Spleen (tissue), 11 donors: ENCODE results near the gene PGAP2. TPM values are rescaled to one million over a fixed set of nuclear protein-coding genes. Genes with fewer than 3 reads are reported as not detected.
A peak's percentile ranks its signal among the peaks of the same experiment; 100 is the strongest.

Source experiments
- DNase-seq: peaks from one replicate; pipeline ENCODE4 v3.0.0-alpha.2; 2020
- H3K27ac ChIP-seq, 8 donors: fragments of 200-600 bp; sonication (generic) in 7 of 8; 1 replicate in 4 of 8; 2 replicates in 4 of 8; pipeline versions ENCODE4 v1.5.0 to v1.8.0; 2016 to 2021; ENCODE audit warnings: inconsistent platforms in 4 of 8, mild to moderate bottlenecking in 4 of 8, moderate library complexity in 1 of 8
- H3K27me3 ChIP-seq, 7 donors: fragments of 200-600 bp; sonication (generic) in 6 of 7; replicated peaks in 1 of 7; 1 replicate in 4 of 7; 2 replicates in 3 of 7; pipeline versions ENCODE4 v1.5.0 to v1.8.0; 2016 to 2021; ENCODE audit warnings: inconsistent platforms in 3 of 7, mild to moderate bottlenecking in 1 of 7
- H3K36me3 ChIP-seq, 6 donors: fragments of 200-600 bp; sonication (generic) in 5 of 6; 1 replicate in 4 of 6; 2 replicates in 2 of 6; pipeline versions ENCODE4 v1.5.0 to v1.8.0; 2016 to 2021; ENCODE audit warnings: inconsistent platforms in 2 of 6
- H3K4me1 ChIP-seq, 6 donors: fragments of 200-600 bp; sonication (generic) in 5 of 6; 1 replicate in 3 of 6; 2 replicates in 3 of 6; pipeline versions ENCODE4 v1.5.0 to v1.8.0; 2016 to 2021; ENCODE audit warnings: inconsistent platforms in 3 of 6
- H3K4me3 ChIP-seq, 8 donors: fragments of 200-600 bp; sonication (generic) in 7 of 8; 1 replicate in 4 of 8; 2 replicates in 4 of 8; pipeline versions ENCODE4 v1.5.0 to v1.8.0; 2016 to 2021; ENCODE audit warnings: inconsistent platforms in 4 of 8, mild to moderate bottlenecking in 4 of 8, moderate library complexity in 2 of 8
- H3K9me3 ChIP-seq, 8 donors: fragments of 200-600 bp; sonication (generic) in 7 of 8; 1 replicate in 4 of 8; 2 replicates in 4 of 8; pipeline versions ENCODE4 v1.5.0 to v1.8.0; 2016 to 2021; ENCODE audit warnings: inconsistent platforms in 4 of 8
- CTCF ChIP-seq, 11 experiments: fragments of 200-600 bp in 7 of 11; fragments of 450-650 bp in 4 of 11; sonication (generic) in 4 of 11; IDR thresholded peaks in 8 of 11; conservative IDR thresholded peaks in 3 of 11; 1 replicate in 7 of 11; 2 replicates in 4 of 11; pipeline versions ENCODE4 v1.4.0 to v1.8.0; 2016 to 2021; ENCODE audit warnings: antibody characterized with exemption in 11 of 11, inconsistent platforms in 4 of 11, mild to moderate bottlenecking in 1 of 11
- POLR2A ChIP-seq, 3 donors: fragments of 450-650 bp; IDR thresholded peaks; one replicate each; pipeline ENCODE4 v1.5.1; 2017; ENCODE audit warnings: antibody characterized with exemption in 3 of 3, mild to moderate bottlenecking in 1 of 3
- POLR2AphosphoS5 ChIP-seq, 3 donors: sonication (generic); formaldehyde crosslinking; IDR thresholded peaks; one replicate each; pipeline ENCODE4 v1.5.1; 2017; ENCODE audit warnings: antibody characterized with exemption in 3 of 3
- WGBS, 5 donors: extraction: QIAGEN DNeasy Blood & Tissue Kit in 3 of 5; methylation state at CpG; one replicate each; pipeline versions ENCODE4 v1.1.5 to v1.1.7; 2013 to 2018; 5-methylcytosine and 5-hydroxymethylcytosine counted together
- intact Hi-C: fragments of 100-400 bp; cut with DNase I; formaldehyde crosslinking; loops from one replicate; pipeline ENCODE4 v1.15.0; 2023; ENCODE audit warnings: low total_unique reads
- polyA plus RNA-seq, 3 donors: library from polyadenylated mRNA; stranded (reverse); fragments of 200-250 nt; gene quantifications; one replicate each; pipeline ENCODE4 v1.2.1, GENCODE V29; 2013
- total RNA-seq, 7 donors: library from RNA; depleted of rRNA in 3 of 7; stranded (reverse); fragments of >200 nt in 3 of 7; fragmentation: NEBNext Ultra II Directional in 4 of 7; extraction: Animal tissue kit (Norgen Biotek cat#: 25700) in 4 of 7; gene quantifications; one replicate each; pipeline versions ENCODE4 v1.1.0 to v1.2.1, GENCODE V29; 2016 to 2021
- donor health status: healthy with polysubstance abuse.
- donor health status: DM: no; HTN: no; CAD: no; lungs with moderate emphysema.
- donor health status: DM: no; HTN: no; CAD: no.
- donor health status: Bipolar disorder and iron deficiency.
- donor health status: healthy.
- donor health status: DM: no; HTN: no; CAD: no.
- donor health status: DM: yes; HTN: yes; CAD: no.

Gene PGAP2
- total and polyA plus RNA-seq, 10 donors = 10.7 to 22.2 (median 15.0) TPM

- DNase-seq = no peak
- Histone ChIP-seq H3K4me3 (peak overlapping the region; percentile 68 to 95 (median 78)), H3K27me3 (no peaks in the 10 kb centered on the region), H3K27ac (peak overlapping the region in 6 of 8 donors; percentile 46 to 100 (median 98)), H3K4me1 (peaks cover 20 to 65% (median 46%) of the 10 kb centered on the region in 6 donors), H3K36me3 (peaks cover 0 to 38% (median 24%) of the 10 kb centered on the region in 6 donors), H3K9me3 (no peaks in the 10 kb centered on the region)
- 28 to 37% (median 34%) methylated on average over 6 of the region's 6 CpGs for WGBS, 5 donors
- intact Hi-C loops = no loop called here
- no peak for TF ChIP-seq POLR2AphosphoS5 (IDR thresholded peaks at IDR 0.05)
- TF ChIP-seq POLR2A (IDR thresholded peaks at IDR 0.05) = no peak
- TF ChIP-seq CTCF (IDR thresholded peaks at IDR 0.05 in 8 of 11, conservative IDR thresholded peaks at IDR 0.05 in 3 of 11) = no peak
These were observed 12.4 kb upstream of the PGAP2 start for GRCh38 chr11:3796002-3796311.

- no peak for DNase-seq
- WGBS, 5 donors = 7 to 17% (median 15%) methylated on average over 14 of the region's 14 CpGs
- intact Hi-C loops = no loop called here
- Histone ChIP-seq H3K36me3 (peaks cover 0 to 35% (median 24%) of the 10 kb centered on the region in 6 donors), H3K4me1 (peaks cover 20 to 61% (median 44%) of the 10 kb centered on the region in 6 donors), H3K4me3 (peak overlapping the region; percentile 68 to 95 (median 78)), H3K9me3 (no peaks in the 10 kb centered on the region), H3K27ac (peak overlapping the region; percentile 96 to 100 (median 98)), H3K27me3 (no peaks in the 10 kb centered on the region)
- TF ChIP-seq CTCF (IDR thresholded peaks at IDR 0.05 in 8 of 11, conservative IDR thresholded peaks at IDR 0.05 in 3 of 11) = no peak
- no peak for TF ChIP-seq POLR2AphosphoS5 (IDR thresholded peaks at IDR 0.05)
- no peak for TF ChIP-seq POLR2A (IDR thresholded peaks at IDR 0.05)
These were observed 12.0 kb upstream of the PGAP2 start for GRCh38 chr11:3796346-3796745.

- H3K36me3 ChIP-seq = peaks cover 0 to 29% (median 23%) of the 10 kb centered on the region in 6 donors
- intact Hi-C loops = no loop called here
- H3K27ac ChIP-seq = peak overlapping the region; percentile 96 to 100 (median 98)
- H3K9me3 ChIP-seq = no peaks in the 10 kb centered on the region
- 0 to 1% (median 0%) methylated on average over 11 to 26 of the region's 26 CpGs for whole genome bisulfite sequencing, 5 donors
- H3K4me1 ChIP-seq = peaks cover 20 to 56% (median 43%) of the 10 kb centered on the region in 6 donors
- DNase-seq = no peak
- TF ChIP-seq POLR2A (IDR thresholded peaks at IDR 0.05) (no peak), POLR2AphosphoS5 (IDR thresholded peaks at IDR 0.05) (no peak), CTCF (IDR thresholded peaks at IDR 0.05 in 8 of 11, conservative IDR thresholded peaks at IDR 0.05 in 3 of 11) (no peak)
- peak overlapping the region; percentile 68 to 95 (median 78) for H3K4me3 ChIP-seq
- no peaks in the 10 kb centered on the region for H3K27me3 ChIP-seq
These were observed 11.5 kb upstream of the PGAP2 start for GRCh38 chr11:3796801-3797328.

- 0 to 1% (median 0%) methylated on average over 34 to 86 of the region's 86 CpGs for WGBS, 5 donors
- intact Hi-C loops = no loop called here
These were observed 10.8 kb upstream of the PGAP2 start, which contains the start of gene NUP98 for GRCh38 chr11:3797329-3798090. TSS of gene NUP98 (minus strand) at chr11:3797554. CDS start at chr11:3782117, 15,437 bp downstream.

More at GRCh38 chr11:3797329-3798090, 10.8 kb upstream of the PGAP2 start, which contains the start of gene NUP98:
- H3K4me3 ChIP-seq = peak within 1 kb of the TSS; percentile 68 to 95 (median 78)
- H3K27ac ChIP-seq = peak within 1 kb of the TSS; percentile 96 to 100 (median 98)
- no peaks in the 10 kb centered on the region for H3K9me3 ChIP-seq
- peaks cover 20 to 53% (median 43%) of the 10 kb centered on the region in 6 donors for H3K4me1 ChIP-seq
- H3K36me3 ChIP-seq = peaks cover 0 to 23% (median 17%) of the 10 kb centered on the region in 6 donors
- peak; percentile 100 for DNase-seq
- no peaks in the 10 kb centered on the region for H3K27me3 ChIP-seq
- TF ChIP-seq POLR2A (IDR thresholded peaks at IDR 0.05) (peak; percentile 95 to 98 (median 98)), POLR2AphosphoS5 (IDR thresholded peaks at IDR 0.05) (peak; percentile 100), CTCF (IDR thresholded peaks at IDR 0.05 in 8 of 11, conservative IDR thresholded peaks at IDR 0.05 in 3 of 11) (peak in 7 of 11 experiments; percentile 16 to 45 (median 28))
